ENCODE results near the gene ARPC5L.

ARPC5L gene

GRCh38 chr9:124873664-124874063 lies 11.7 kb downstream of the ARPC5L start:
- peaks cover 6 to 23% (median 21%) of the 10 kb centered on the region in 4 experiments for H3K4me1 ChIP-seq (ENCODE audit: control extremely low read depth in 1 of 4, control insufficient read depth in 4 of 4, insufficient read depth in 4 of 4, low read length in 3 of 4)
- POLR2A ChIA-PET = interaction anchor here (1.2 kb wide), 1 partner anchor 11 kb away, joined by 3 read pairs; no protein-coding TSS in a partner anchor
- CTCF ChIA-PET = interaction anchor here (0.6 to 1.4 kb wide), 2 partner anchors 34 to 107 kb away, joined by 3 to 4 read pairs; no protein-coding TSS in a partner anchor
- peak overlapping the region in 1 of 2 experiments; percentile 23 for H3K27ac ChIP-seq (ENCODE audit: insufficient read depth in 1 of 2, low read depth in 1 of 2, low read length in 2 of 2, poor library complexity in 1 of 2, severe bottlenecking in 2 of 2)
- 95% methylated on average over 13 of the region's 14 CpGs for WGBS (ENCODE audit: insufficient coverage)
- no peaks in the 10 kb centered on the region for H3K9me3 ChIP-seq (ENCODE audit: control extremely low read depth in 1 of 5, control insufficient read depth in 4 of 5, insufficient read depth in 2 of 5, low read depth in 1 of 5, low read length in 4 of 5)
- H3K36me3 ChIP-seq (ENCODE audit: control insufficient read depth in 4 of 4, insufficient read depth in 4 of 4, low read length in 3 of 4) = peaks cover 3 to 70% (median 53%) of the 10 kb centered on the region in 4 experiments
- no peak overlapping the region for H3K4me3 ChIP-seq (ENCODE audit: control insufficient read depth in 1 of 7, extremely low read depth in 1 of 7, insufficient read depth in 4 of 7, low read depth in 2 of 7, low read length in 6 of 7)
- H3K27me3 ChIP-seq (replicated peaks in 2 of 5; ENCODE audit: control insufficient read depth in 4 of 5, insufficient read depth in 5 of 5, low read length in 4 of 5) = no peaks in the 10 kb centered on the region
- DNase-seq = no peak

GRCh38 chr9:124875501-124875900 lies 13.6 kb downstream of the ARPC5L start:
- H3K36me3 ChIP-seq (ENCODE audit: control insufficient read depth in 4 of 4, insufficient read depth in 4 of 4, low read length in 3 of 4) = peaks cover 9 to 84% (median 65%) of the 10 kb centered on the region in 4 experiments
- WGBS (ENCODE audit: insufficient coverage) = 97% methylated on average over 4 of the region's 6 CpGs
- CTCF ChIA-PET = interaction anchor here (1.3 kb wide), 1 partner anchor 18 kb away, joined by 3 read pairs; no protein-coding TSS in a partner anchor
- POLR2A ChIA-PET = interaction anchor here (0.9 kb wide), 1 partner anchor 275 kb away, joined by 3 read pairs; no protein-coding TSS in a partner anchor
- H3K9me3 ChIP-seq (ENCODE audit: control extremely low read depth in 1 of 5, control insufficient read depth in 4 of 5, insufficient read depth in 2 of 5, low read depth in 1 of 5, low read length in 4 of 5) = no peaks in the 10 kb centered on the region
- no peak overlapping the region for H3K4me3 ChIP-seq (ENCODE audit: control insufficient read depth in 1 of 7, extremely low read depth in 1 of 7, insufficient read depth in 4 of 7, low read depth in 2 of 7, low read length in 6 of 7)
- no peak overlapping the region for H3K27ac ChIP-seq (ENCODE audit: insufficient read depth in 1 of 2, low read depth in 1 of 2, low read length in 2 of 2, poor library complexity in 1 of 2, severe bottlenecking in 2 of 2)
- H3K4me1 ChIP-seq (ENCODE audit: control extremely low read depth in 1 of 4, control insufficient read depth in 4 of 4, insufficient read depth in 4 of 4, low read length in 3 of 4) = peaks cover 0 to 14% (median 14%) of the 10 kb centered on the region in 4 experiments
- H3K27me3 ChIP-seq (replicated peaks in 2 of 5; ENCODE audit: control insufficient read depth in 4 of 5, insufficient read depth in 5 of 5, low read length in 4 of 5) = no peaks in the 10 kb centered on the region
- no peak for DNase-seq

GRCh38 chr9:124877021-124877782 lies 15.3 kb downstream of the ARPC5L start:
- ChIA-PET POLR2A (interaction anchor here (1.8 kb wide), 1 partner anchor 16 kb away, joined by 8 read pairs; the partner anchor contains the start of gene RPL35), CTCF (interaction anchor here (0.8 to 2.4 kb wide), 9 partner anchors 14 to 100 kb away, joined by 3 to 9 read pairs (median 4); partner anchors contain the start of genes ARPC5L, OLFML2A and RPL35)
- Histone ChIP-seq H3K4me1 (ENCODE audit: control extremely low read depth in 1 of 4, control insufficient read depth in 4 of 4, insufficient read depth in 4 of 4, low read length in 3 of 4) (no peaks in the 10 kb centered on the region), H3K4me3 (ENCODE audit: control insufficient read depth in 1 of 7, extremely low read depth in 1 of 7, insufficient read depth in 4 of 7, low read depth in 2 of 7, low read length in 6 of 7) (no peak overlapping the region), H3K36me3 (ENCODE audit: control insufficient read depth in 4 of 4, insufficient read depth in 4 of 4, low read length in 3 of 4) (peaks cover 9 to 94% (median 76%) of the 10 kb centered on the region in 4 experiments), H3K27me3 (replicated peaks in 2 of 5; ENCODE audit: control insufficient read depth in 4 of 5, insufficient read depth in 5 of 5, low read length in 4 of 5) (no peaks in the 10 kb centered on the region), H3K27ac (ENCODE audit: insufficient read depth in 1 of 2, low read depth in 1 of 2, low read length in 2 of 2, poor library complexity in 1 of 2, severe bottlenecking in 2 of 2) (no peak overlapping the region), H3K9me3 (ENCODE audit: control extremely low read depth in 1 of 5, control insufficient read depth in 4 of 5, insufficient read depth in 2 of 5, low read depth in 1 of 5, low read length in 4 of 5) (no peaks in the 10 kb centered on the region)
- WGBS (ENCODE audit: insufficient coverage) = 98% methylated on average over 12 of the region's 14 CpGs
- DNase-seq = no peak

- ChIA-PET POLR2A (interaction anchor here (1.8 kb wide), 1 partner anchor 17 kb away, joined by 8 read pairs; the partner anchor contains the start of gene RPL35), CTCF (interaction anchor here (0.7 to 2.4 kb wide), 10 partner anchors 14 to 105 kb away, joined by 3 to 9 read pairs (median 4); partner anchors contain the start of genes OLFML2A and RPL35)
- WGBS (ENCODE audit: insufficient coverage) = no CpG with 5 or more reads among the region's 1 CpG
- DNase-seq = no peak
- H3K27me3 ChIP-seq (replicated peaks in 2 of 5; ENCODE audit: control insufficient read depth in 4 of 5, insufficient read depth in 5 of 5, low read length in 4 of 5) = no peaks in the 10 kb centered on the region
- H3K4me3 ChIP-seq (ENCODE audit: control insufficient read depth in 1 of 7, extremely low read depth in 1 of 7, insufficient read depth in 4 of 7, low read depth in 2 of 7, low read length in 6 of 7) = no peak overlapping the region
- no peaks in the 10 kb centered on the region for H3K4me1 ChIP-seq (ENCODE audit: control extremely low read depth in 1 of 4, control insufficient read depth in 4 of 4, insufficient read depth in 4 of 4, low read length in 3 of 4)
- H3K36me3 ChIP-seq (ENCODE audit: control insufficient read depth in 4 of 4, insufficient read depth in 4 of 4, low read length in 3 of 4) = peaks cover 11 to 95% (median 79%) of the 10 kb centered on the region in 4 experiments
- no peaks in the 10 kb centered on the region for H3K9me3 ChIP-seq (ENCODE audit: control extremely low read depth in 1 of 5, control insufficient read depth in 4 of 5, insufficient read depth in 2 of 5, low read depth in 1 of 5, low read length in 4 of 5)
- no peak overlapping the region for H3K27ac ChIP-seq (ENCODE audit: insufficient read depth in 1 of 2, low read depth in 1 of 2, low read length in 2 of 2, poor library complexity in 1 of 2, severe bottlenecking in 2 of 2)
Measured at GRCh38 chr9:124878021-124878420, 16.1 kb downstream of the ARPC5L start.

- no peak overlapping the region for H3K4me3 ChIP-seq (ENCODE audit: control insufficient read depth in 1 of 7, extremely low read depth in 1 of 7, insufficient read depth in 4 of 7, low read depth in 2 of 7, low read length in 6 of 7)
- 99% methylated on average over 6 of the region's 6 CpGs for WGBS (ENCODE audit: insufficient coverage)
- H3K27me3 ChIP-seq (replicated peaks in 2 of 5; ENCODE audit: control insufficient read depth in 4 of 5, insufficient read depth in 5 of 5, low read length in 4 of 5) = no peaks in the 10 kb centered on the region
- ChIA-PET CTCF (interaction anchor here (0.7 to 2.4 kb wide), 8 partner anchors 13 to 106 kb away, joined by 3 to 9 read pairs (median 5); partner anchors contain the start of genes OLFML2A and RPL35), POLR2A (interaction anchor here (0.6 kb wide), 1 partner anchor 473 kb away, joined by 4 read pairs; no protein-coding TSS in a partner anchor)
- H3K27ac ChIP-seq (ENCODE audit: insufficient read depth in 1 of 2, low read depth in 1 of 2, low read length in 2 of 2, poor library complexity in 1 of 2, severe bottlenecking in 2 of 2) = no peak overlapping the region
- H3K4me1 ChIP-seq (ENCODE audit: control extremely low read depth in 1 of 4, control insufficient read depth in 4 of 4, insufficient read depth in 4 of 4, low read length in 3 of 4) = no peaks in the 10 kb centered on the region
- DNase-seq = no peak
- H3K36me3 ChIP-seq (ENCODE audit: control insufficient read depth in 4 of 4, insufficient read depth in 4 of 4, low read length in 3 of 4) = peaks cover 9 to 90% (median 75%) of the 10 kb centered on the region in 4 experiments
- no peaks in the 10 kb centered on the region for H3K9me3 ChIP-seq (ENCODE audit: control extremely low read depth in 1 of 5, control insufficient read depth in 4 of 5, insufficient read depth in 2 of 5, low read depth in 1 of 5, low read length in 4 of 5)
Measured at GRCh38 chr9:124878518-124878917, 16.6 kb downstream of the ARPC5L start.

- DNase-seq = no peak
- 94% methylated on average over 10 of the region's 10 CpGs for WGBS (ENCODE audit: insufficient coverage)
- H3K27me3 ChIP-seq (replicated peaks in 2 of 5; ENCODE audit: control insufficient read depth in 4 of 5, insufficient read depth in 5 of 5, low read length in 4 of 5) = no peaks in the 10 kb centered on the region
- POLR2A ChIA-PET = interaction anchor here (0.6 kb wide), 1 partner anchor 472 kb away, joined by 4 read pairs; no protein-coding TSS in a partner anchor
- H3K36me3 ChIP-seq (ENCODE audit: control insufficient read depth in 4 of 4, insufficient read depth in 4 of 4, low read length in 3 of 4) = peaks cover 8 to 88% (median 68%) of the 10 kb centered on the region in 4 experiments
- no peaks in the 10 kb centered on the region for H3K4me1 ChIP-seq (ENCODE audit: control extremely low read depth in 1 of 4, control insufficient read depth in 4 of 4, insufficient read depth in 4 of 4, low read length in 3 of 4)
- CTCF ChIA-PET = interaction anchor here (0.9 to 2.4 kb wide), 4 partner anchors 12 to 27 kb away, joined by 3 to 9 read pairs (median 8); no protein-coding TSS in a partner anchor
- no peak overlapping the region for H3K4me3 ChIP-seq (ENCODE audit: control insufficient read depth in 1 of 7, extremely low read depth in 1 of 7, insufficient read depth in 4 of 7, low read depth in 2 of 7, low read length in 6 of 7)
- H3K9me3 ChIP-seq (ENCODE audit: control extremely low read depth in 1 of 5, control insufficient read depth in 4 of 5, insufficient read depth in 2 of 5, low read depth in 1 of 5, low read length in 4 of 5) = no peaks in the 10 kb centered on the region
- H3K27ac ChIP-seq (ENCODE audit: insufficient read depth in 1 of 2, low read depth in 1 of 2, low read length in 2 of 2, poor library complexity in 1 of 2, severe bottlenecking in 2 of 2) = no peak overlapping the region
Measured at GRCh38 chr9:124879226-124879625, 17.3 kb downstream of the ARPC5L start.
